Colonic mucosa (tissue), 4 donors: ENCODE results near the gene RMC1. TPM values are rescaled to one million over a fixed set of nuclear protein-coding genes. Genes with fewer than 3 reads are reported as not detected.

ENCODE experiments used
- DNase-seq: peaks from one replicate; pipeline ENCODE4 v3.0.0-alpha.2; 2020
- H3K27ac ChIP-seq: fragments of 200-600 bp; one replicate; pipeline ENCODE4 v1.8.0; 2021
- H3K27me3 ChIP-seq: fragments of 200-600 bp; one replicate; pipeline ENCODE4 v1.8.0; 2021
- H3K36me3 ChIP-seq: fragments of 200-600 bp; one replicate; pipeline ENCODE4 v1.8.0; 2021
- H3K4me1 ChIP-seq: fragments of 200-600 bp; one replicate; pipeline ENCODE4 v1.8.0; 2021; ENCODE audit warnings: mild to moderate bottlenecking
- H3K4me3 ChIP-seq: fragments of 200-600 bp; one replicate; pipeline ENCODE4 v1.8.0; 2021
- H3K9ac ChIP-seq, 2 donors: one replicate each; pipeline ENCODE4 v1.7.0; 2013; ENCODE audit warnings: control low read depth in 2 of 2, low read depth in 2 of 2, low read length in 2 of 2
- H3K9me3 ChIP-seq: fragments of 200-600 bp; one replicate; pipeline ENCODE4 v1.8.0; 2021
- CTCF ChIP-seq: fragments of 200-600 bp; IDR thresholded peaks from one replicate; pipeline ENCODE4 v1.8.0; 2022; ENCODE audit warnings: antibody characterized with exemption, mild to moderate bottlenecking
- intact Hi-C: fragments of 100-400 bp; cut with DNase I; formaldehyde crosslinking; loops from one replicate; pipeline ENCODE4 v1.14.1; 2022
- total RNA-seq, 2 donors: library from RNA; stranded (reverse); fragmentation: NEBNext Ultra II Directional in 1 of 2; extraction: Animal tissue kit (Norgen Biotek cat#: 25700) in 1 of 2; gene quantifications; one replicate each; pipeline ENCODE4 v1.2.1, GENCODE V29; 2021
- donor health status: healthy.
- donor health status: DM: no; HTN: no; CAD: no.
- donor health status: DM: no; HTN: no; CAD: no.

The RMC1 gene
- total RNA-seq, 2 donors from 2014 or later, result 28.4 to 34.9 TPM

- no peak for DNase-seq
- no peaks in the 10 kb centered on the region for H3K27me3 ChIP-seq
- TF ChIP-seq CTCF, result no peak
- H3K27ac ChIP-seq, result no peak overlapping the region
- H3K4me3 ChIP-seq, result no peak overlapping the region
- H3K9ac ChIP-seq, result no peak overlapping the region
- no peaks in the 10 kb centered on the region for H3K36me3 ChIP-seq
- intact Hi-C loops, result no loop called here
- no peaks in the 10 kb centered on the region for H3K9me3 ChIP-seq
- H3K4me1 ChIP-seq, result no peaks in the 10 kb centered on the region
Measured at GRCh38 chr18:23499291-23499781, 4.0 kb upstream of the RMC1 start.

- Histone ChIP-seq H3K9me3 (no peaks in the 10 kb centered on the region), H3K9ac (no peak overlapping the region), H3K27me3 (no peaks in the 10 kb centered on the region), H3K4me1 (peaks cover 10% of the 10 kb centered on the region), H3K27ac (no peak overlapping the region), H3K36me3 (no peaks in the 10 kb centered on the region), H3K4me3 (no peak overlapping the region)
- no peak for DNase-seq
- intact Hi-C loops, result no loop called here
- TF ChIP-seq CTCF, result no peak
Measured at GRCh38 chr18:23501626-23502025, 1.7 kb upstream of the RMC1 start.

- no peak for TF ChIP-seq CTCF
Measured at GRCh38 chr18:23502516-23503037, 734 bp upstream of the RMC1 start.

GRCh38 chr18:23503963-23504344, 643 bp downstream of the RMC1 start:
- H3K36me3 ChIP-seq, result no peaks in the 10 kb centered on the region
- H3K9ac ChIP-seq, result peak overlapping the region; percentile 60 to 89
- intact Hi-C loops, result no loop called here
- no peaks in the 10 kb centered on the region for H3K9me3 ChIP-seq
- H3K27me3 ChIP-seq, result no peaks in the 10 kb centered on the region
- TF ChIP-seq CTCF, result no peak
- peak overlapping the region; percentile 93 for H3K27ac ChIP-seq
- peak; percentile 30 for DNase-seq
- peaks cover 10% of the 10 kb centered on the region for H3K4me1 ChIP-seq
- peak overlapping the region; percentile 98 for H3K4me3 ChIP-seq

More at GRCh38 chr18:23502516-23503037, 734 bp upstream of the RMC1 start:
- H3K36me3 ChIP-seq, result no peaks in the 10 kb centered on the region
- H3K4me1 ChIP-seq, result peaks cover 10% of the 10 kb centered on the region
- no peaks in the 10 kb centered on the region for H3K27me3 ChIP-seq
- H3K9ac ChIP-seq, result peak overlapping the region; percentile 86 to 93
- DNase-seq, result peak; percentile 52
- peak overlapping the region; percentile 93 for H3K27ac ChIP-seq
- intact Hi-C loops, result no loop called here
- no peaks in the 10 kb centered on the region for H3K9me3 ChIP-seq
- peak overlapping the region; percentile 98 for H3K4me3 ChIP-seq

GRCh38 chr18:23504720-23505119, 1.4 kb downstream of the RMC1 start:
- Histone ChIP-seq H3K36me3 (no peaks in the 10 kb centered on the region), H3K27ac (peak overlapping the region; percentile 93)

More at GRCh38 chr18:23504720-23505119, 1.4 kb downstream of the RMC1 start:
- no peaks in the 10 kb centered on the region for H3K9me3 ChIP-seq
- no peaks in the 10 kb centered on the region for H3K27me3 ChIP-seq
- H3K9ac ChIP-seq, result peak overlapping the region in 1 of 2 donors; percentile 60
- peaks cover 10% of the 10 kb centered on the region for H3K4me1 ChIP-seq
- no peak for DNase-seq
- intact Hi-C loops, result no loop called here
- peak overlapping the region; percentile 98 for H3K4me3 ChIP-seq
- no peak for TF ChIP-seq CTCF
